H9 (cell line): Measurements from ENCODE around the gene UPK3A. TPM values are rescaled to one million over a fixed set of nuclear protein-coding genes. Genes with fewer than 3 reads are reported as not detected.

ENCODE experiments used
- DNase-seq: peaks from one replicate; pipeline ENCODE4 v3.0.0-alpha.2; 2017
- H2AFZ ChIP-seq: one replicate; pipeline ENCODE4 v1.6.1; 2013; ENCODE audit warnings: mild to moderate bottlenecking, low read length, control low read depth, moderate library complexity
- H2AK5ac ChIP-seq: 2 replicates; pipeline ENCODE4 v1.6.1; 2013; ENCODE audit warnings: low read length, control low read depth, mixed read lengths; ENCODE audit not compliant: insufficient read length
- H2BK120ac ChIP-seq: one replicate; pipeline ENCODE4 v1.6.1; 2013; ENCODE audit warnings: low read depth, mild to moderate bottlenecking, low read length, control low read depth, inconsistent platforms; ENCODE audit not compliant: poor library complexity, severe bottlenecking
- H2BK12ac ChIP-seq: 2 replicates; pipeline ENCODE4 v1.6.1; 2013; ENCODE audit warnings: low read length, control low read depth, mixed read lengths, low read depth; ENCODE audit not compliant: insufficient read length
- H2BK15ac ChIP-seq: 2 replicates; pipeline ENCODE4 v1.6.1; 2013; ENCODE audit warnings: low read depth, low read length, control low read depth
- H2BK20ac ChIP-seq: one replicate; pipeline ENCODE4 v1.6.1; 2013; ENCODE audit warnings: low read depth, mild to moderate bottlenecking, low read length, control low read depth, inconsistent platforms; ENCODE audit not compliant: poor library complexity, severe bottlenecking
- H2BK5ac ChIP-seq: 2 replicates; pipeline ENCODE4 v1.6.1; 2013; ENCODE audit warnings: low read length, control low read depth, mixed read lengths; ENCODE audit not compliant: insufficient read length
- H3K14ac ChIP-seq: 2 replicates; pipeline ENCODE4 v1.6.1; 2013; ENCODE audit warnings: low read length, control low read depth; ENCODE audit not compliant: insufficient read depth
- H3K18ac ChIP-seq: 2 replicates; pipeline ENCODE4 v1.6.1; 2013; ENCODE audit warnings: low read depth, mild to moderate bottlenecking, mixed read lengths, low read length, control low read depth; ENCODE audit not compliant: insufficient read length
- H3K23ac ChIP-seq: 2 replicates; pipeline ENCODE4 v1.6.1; 2013; ENCODE audit warnings: low read length, control low read depth, mixed read lengths, low read depth; ENCODE audit not compliant: insufficient read length
- H3K23me2 ChIP-seq: 2 replicates; pipeline ENCODE4 v1.6.1; 2013; ENCODE audit warnings: low read depth, mild to moderate bottlenecking, mixed read lengths, low read length, control low read depth; ENCODE audit not compliant: insufficient read length, poor library complexity, severe bottlenecking
- H3K27ac ChIP-seq: 2 replicates; pipeline ENCODE4 v1.5.1; 2013; ENCODE audit warnings: low read length, control low read depth, mixed read lengths, low read depth; ENCODE audit not compliant: insufficient read length
- H3K27me3 ChIP-seq: 2 replicates; pipeline ENCODE4 v1.6.1; 2013; ENCODE audit warnings: low read length, control low read depth, inconsistent platforms; ENCODE audit not compliant: insufficient read depth
- H3K4ac ChIP-seq: 2 replicates; pipeline ENCODE4 v1.6.1; 2013; ENCODE audit warnings: low read depth, mild to moderate bottlenecking, control low read depth, inconsistent platforms, low read length, moderate library complexity
- H3K4me1 ChIP-seq: 2 replicates; pipeline ENCODE4 v1.6.1; 2013; ENCODE audit warnings: low read length, control low read depth, inconsistent platforms; ENCODE audit not compliant: insufficient read depth
- H3K4me2 ChIP-seq: 2 replicates; pipeline ENCODE4 v1.6.1; 2013; ENCODE audit warnings: low read length, control low read depth, mixed read lengths; ENCODE audit not compliant: insufficient read length, insufficient read depth
- H3K56ac ChIP-seq: 2 replicates; pipeline ENCODE4 v1.6.1; 2013; ENCODE audit warnings: low read depth, mild to moderate bottlenecking, mixed read lengths, low read length, control low read depth; ENCODE audit not compliant: insufficient read length
- H3K79me1 ChIP-seq: 2 replicates; pipeline ENCODE4 v1.6.1; 2013; ENCODE audit warnings: low read depth, mild to moderate bottlenecking, moderate library complexity, low read length, control low read depth, inconsistent platforms; ENCODE audit not compliant: insufficient read depth, poor library complexity, severe bottlenecking
- H3K79me2 ChIP-seq: 2 replicates; pipeline ENCODE4 v1.6.1; 2013; ENCODE audit warnings: low read length, control low read depth, inconsistent platforms; ENCODE audit not compliant: insufficient read depth
- H3K9ac ChIP-seq: 2 replicates; pipeline ENCODE4 v1.6.1; 2013; ENCODE audit warnings: low read length, control low read depth, mixed read lengths; ENCODE audit not compliant: insufficient read length; ENCODE audit errors: extremely low read depth
- H3K9me3 ChIP-seq: one replicate; pipeline ENCODE4 v1.6.1; 2013; ENCODE audit warnings: low read depth, low read length, inconsistent platforms; ENCODE audit not compliant: control insufficient read depth
- H3T11ph ChIP-seq: one replicate; pipeline ENCODE4 v1.6.1; 2013; ENCODE audit warnings: mild to moderate bottlenecking, low read length, control low read depth, inconsistent platforms
- H4K20me1 ChIP-seq: one replicate; pipeline ENCODE4 v1.6.1; 2013; ENCODE audit not compliant: control insufficient read depth, insufficient read length, insufficient read depth
- H4K5ac ChIP-seq: 2 replicates; pipeline ENCODE4 v1.6.1; 2013; ENCODE audit warnings: low read depth, mild to moderate bottlenecking, mixed read lengths, low read length, control low read depth; ENCODE audit not compliant: insufficient read length
- H4K8ac ChIP-seq: replicated peaks from 2 replicates; pipeline ENCODE4 v1.6.1; 2013; ENCODE audit warnings: low read length, control low read depth, mixed read lengths, low read depth; ENCODE audit not compliant: insufficient read length
- H4K91ac ChIP-seq: 2 replicates; pipeline ENCODE4 v1.6.1; 2013; ENCODE audit warnings: low read depth, mild to moderate bottlenecking, moderate library complexity, mixed read lengths, low read length, control low read depth; ENCODE audit not compliant: insufficient read length
- H3K27ac Mint-ChIP-seq, 3 experiments: 2 replicates in 2 of 3; 3 replicates in 1 of 3; pipeline ENCODE4 v1.8.0; 2020 to 2021; ENCODE audit warnings: mixed read lengths in 3 of 3, mild to moderate bottlenecking in 1 of 3, moderate library complexity in 1 of 3
- H3K27me3 Mint-ChIP-seq: 2 replicates; pipeline ENCODE4 v1.8.0; 2021; ENCODE audit warnings: low read depth, mild to moderate bottlenecking, moderate library complexity, mixed read lengths
- H3K36me3 Mint-ChIP-seq, 3 experiments: 2 replicates in 2 of 3; 3 replicates in 1 of 3; pipeline ENCODE4 v1.8.0; 2020 to 2021; ENCODE audit warnings: low read depth in 3 of 3, mixed read lengths in 3 of 3; ENCODE audit not compliant: insufficient read depth in 1 of 3
- H3K4me1 Mint-ChIP-seq, 2 experiments: 2 replicates each; pipeline ENCODE4 v1.8.0; 2020; ENCODE audit warnings: mixed read lengths in 2 of 2
- H3K4me3 Mint-ChIP-seq, 2 experiments: 2 replicates in 1 of 2; 3 replicates in 1 of 2; pipeline ENCODE4 v1.8.0; 2020 to 2021; ENCODE audit warnings: mild to moderate bottlenecking in 2 of 2, mixed read lengths in 2 of 2, moderate library complexity in 1 of 2
- H3K9me3 Mint-ChIP-seq, 2 experiments: 2 replicates in 1 of 2; 3 replicates in 1 of 2; pipeline ENCODE4 v1.8.0; 2020; ENCODE audit warnings: mild to moderate bottlenecking in 2 of 2, mixed read lengths in 2 of 2, moderate library complexity in 1 of 2
- CTCF ChIP-seq: fragments of 200-600 bp; sonication (generic); conservative IDR thresholded peaks from 3 replicates; pipeline ENCODE4 v1.8.0; 2021; ENCODE audit warnings: antibody characterized with exemption, mild to moderate bottlenecking
- WGBS: extraction: QIAGEN DNeasy Blood & Tissue Kit; methylation state at CpG from one replicate; pipeline ENCODE4 v1.1.7; 2013; ENCODE audit warnings: missing lambda C conversion rate, low lambda C conversion rate, mixed read lengths; ENCODE audit not compliant: insufficient read length; ENCODE audit errors: extremely low coverage; 5-methylcytosine and 5-hydroxymethylcytosine counted together
- total RNA-seq: library from RNA; stranded (reverse); gene quantifications from 2 replicates; pipeline ENCODE4 v1.2.1, GENCODE V29; 2021

Gene UPK3A
- total RNA-seq, 1 experiment from 2014 or later, result not detected

- H3K23ac ChIP-seq, result no peak overlapping the region
- H2BK120ac ChIP-seq, result no peak overlapping the region
- no peaks in the 10 kb centered on the region for H3K9me3 Mint-ChIP-seq
- no peak overlapping the region for H2BK5ac ChIP-seq
- H3K27me3 Mint-ChIP-seq, result no peaks in the 10 kb centered on the region
- H4K8ac ChIP-seq, result no peak overlapping the region
- H2AFZ ChIP-seq, result no peak overlapping the region
- no peak for DNase-seq
- H3K79me1 ChIP-seq, result peaks cover 5% of the 10 kb centered on the region
- H3K56ac ChIP-seq, result no peak overlapping the region
- no peak overlapping the region for H4K5ac ChIP-seq
- no peaks in the 10 kb centered on the region for H4K20me1 ChIP-seq
- H4K91ac ChIP-seq, result no peak overlapping the region
- no peaks in the 10 kb centered on the region; the same call in 1 of the 2 replicates for H3K4me1 ChIP-seq
- no peak overlapping the region for H2BK15ac ChIP-seq
- WGBS, result no CpG with 5 or more reads among the region's 12 CpGs
- H3T11ph ChIP-seq, result no peak overlapping the region
- H3K27me3 ChIP-seq, result no peaks in the 10 kb centered on the region
- no peak overlapping the region for H3K18ac ChIP-seq
- peaks cover 5 to 16% (median 14%) of the 10 kb centered on the region in 3 experiments; a peak in 5 of 7 replicates for H3K36me3 Mint-ChIP-seq
- no peak overlapping the region for H3K27ac ChIP-seq
- H3K4me1 Mint-ChIP-seq, result peaks cover 21 to 29% of the 10 kb centered on the region in 2 experiments
- no peak overlapping the region for H2BK12ac ChIP-seq
- no peak overlapping the region for H3K9ac ChIP-seq
- peak overlapping the region in 2 of 3 experiments; percentile 7 to 53; a peak in 4 of 7 replicates for H3K27ac Mint-ChIP-seq
- H3K14ac ChIP-seq, result no peak overlapping the region
- H2BK20ac ChIP-seq, result no peak overlapping the region
- no peaks in the 10 kb centered on the region for H3K79me2 ChIP-seq
- no peak overlapping the region for H3K4me2 ChIP-seq
- no peaks in the 10 kb centered on the region for H3K23me2 ChIP-seq
- H3K4me3 Mint-ChIP-seq, result no peak overlapping the region
- no peak overlapping the region for H2AK5ac ChIP-seq
- TF ChIP-seq CTCF, result no peak
- H3K4ac ChIP-seq, result no peak overlapping the region
- H3K9me3 ChIP-seq, result no peaks in the 10 kb centered on the region
Observed at GRCh38 chr22:45318558-45319323, 34.0 kb downstream of the UPK3A start.
